Esophagus muscularis mucosa (tissue), 4 donors: ENCODE results near the gene PDGFRB.

Source experiments
- EP300 ChIP-seq: sonication (generic); formaldehyde crosslinking; IDR thresholded peaks from one replicate; pipeline ENCODE4 v1.6.1; 2017; ENCODE audit warnings: antibody characterized with exemption
- POLR2A ChIP-seq: fragments of 450-650 bp; IDR thresholded peaks from one replicate; pipeline ENCODE4 v1.6.1; 2017; ENCODE audit warnings: antibody characterized with exemption, moderate library complexity, mild to moderate bottlenecking, low read depth
- POLR2AphosphoS5 ChIP-seq, 2 donors: sonication (generic); formaldehyde crosslinking; IDR thresholded peaks; one replicate each; pipeline ENCODE4 v1.6.1; 2017; ENCODE audit warnings: antibody characterized with exemption in 2 of 2
- TF ChIP-seq, protein P1 (sequence below), 3 experiments: fragments of 200-600 bp in 2 of 3; fragments of 450-650 bp in 1 of 3; sonication (generic) in 2 of 3; IDR thresholded peaks; one replicate each; pipeline ENCODE4 v1.5.1; 2017 to 2019; ENCODE audit warnings: antibody characterized with exemption in 3 of 3, mild to moderate bottlenecking in 2 of 3, moderate library complexity in 1 of 3

DNA sequence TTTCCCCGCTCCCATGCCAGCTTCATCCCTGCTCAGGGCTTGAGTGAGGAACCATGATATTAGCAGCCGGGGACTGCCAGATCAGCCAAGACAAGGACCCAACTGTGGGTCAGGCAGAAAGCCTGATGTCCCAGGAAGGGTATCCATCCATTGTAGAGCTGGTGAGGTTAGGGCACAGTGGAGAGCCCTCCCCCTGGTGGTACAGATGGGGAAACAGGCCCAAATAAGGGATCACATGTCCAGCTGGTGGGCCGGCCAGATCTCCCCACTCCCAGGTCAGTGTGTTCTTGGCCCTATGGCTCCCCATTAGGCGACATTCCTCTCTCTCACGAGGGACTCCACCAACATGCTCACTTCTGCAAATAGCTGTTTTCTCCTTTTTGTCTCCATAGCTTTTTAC, 19.9 kb upstream of the PDGFRB start:
- TF ChIP-seq, protein P1, sequence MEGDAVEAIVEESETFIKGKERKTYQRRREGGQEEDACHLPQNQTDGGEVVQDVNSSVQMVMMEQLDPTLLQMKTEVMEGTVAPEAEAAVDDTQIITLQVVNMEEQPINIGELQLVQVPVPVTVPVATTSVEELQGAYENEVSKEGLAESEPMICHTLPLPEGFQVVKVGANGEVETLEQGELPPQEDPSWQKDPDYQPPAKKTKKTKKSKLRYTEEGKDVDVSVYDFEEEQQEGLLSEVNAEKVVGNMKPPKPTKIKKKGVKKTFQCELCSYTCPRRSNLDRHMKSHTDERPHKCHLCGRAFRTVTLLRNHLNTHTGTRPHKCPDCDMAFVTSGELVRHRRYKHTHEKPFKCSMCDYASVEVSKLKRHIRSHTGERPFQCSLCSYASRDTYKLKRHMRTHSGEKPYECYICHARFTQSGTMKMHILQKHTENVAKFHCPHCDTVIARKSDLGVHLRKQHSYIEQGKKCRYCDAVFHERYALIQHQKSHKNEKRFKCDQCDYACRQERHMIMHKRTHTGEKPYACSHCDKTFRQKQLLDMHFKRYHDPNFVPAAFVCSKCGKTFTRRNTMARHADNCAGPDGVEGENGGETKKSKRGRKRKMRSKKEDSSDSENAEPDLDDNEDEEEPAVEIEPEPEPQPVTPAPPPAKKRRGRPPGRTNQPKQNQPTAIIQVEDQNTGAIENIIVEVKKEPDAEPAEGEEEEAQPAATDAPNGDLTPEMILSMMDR (IDR thresholded peaks at IDR 0.05), result peak in 2 of 3 experiments; percentile 20 to 38
- no peak for TF ChIP-seq POLR2A
- TF ChIP-seq POLR2AphosphoS5 (IDR thresholded peaks at IDR 0.05), result no peak
- no peak for TF ChIP-seq EP300
